ENCODE results near the gene ACBD5. TPM values are rescaled to one million over a fixed set of nuclear protein-coding genes. Genes with fewer than 3 reads are reported as not detected.
A peak's percentile ranks its signal among the peaks of the same experiment; 100 is the strongest.
"Not testable (repeated sequence)": the region's sequence is repeated elsewhere in the genome, so short reads cannot be mapped to it uniquely, and the experiment has no call there.

The ACBD5 gene
- total and polyA plus RNA-seq, 4 donors: 12.6 to 39.7 (median 17.1) TPM

- TF ChIP-seq HNF4A (conservative IDR thresholded peaks at IDR 0.05) (peak in 1 of 2 donors; percentile 67), RXRA (IDR thresholded peaks at IDR 0.05) (peak in 1 of 2 donors; percentile 70), HNF4G (IDR thresholded peaks at IDR 0.05) (peak; percentile 45), SP1 (IDR thresholded peaks at IDR 0.05) (peak; percentile 44), JUND (IDR thresholded peaks at IDR 0.05) (peak in 1 of 2 donors; percentile 32)
- H3K27me3 ChIP-seq (ENCODE audit: control insufficient read depth in 4 of 4, insufficient read depth in 4 of 4, low read length in 3 of 4); H3K4me3 ChIP-seq (ENCODE audit: low read depth in 1 of 3, low read length in 3 of 3); H3K9me3 ChIP-seq (ENCODE audit: control insufficient read depth in 4 of 4, low read length in 3 of 4); H3K27ac ChIP-seq (ENCODE audit: low read depth in 1 of 2, low read length in 2 of 2); DNase-seq (ENCODE audit: low spot score); H3K4me1 ChIP-seq (ENCODE audit: control insufficient read depth in 4 of 4, insufficient read depth in 4 of 4, low read length in 3 of 4); H3K36me3 ChIP-seq (ENCODE audit: control insufficient read depth in 4 of 4, insufficient read depth in 3 of 4, low read depth in 1 of 4, low read length in 3 of 4); H3K9ac ChIP-seq (ENCODE audit: low read depth in 1 of 2, low read length in 2 of 2): not testable (repeated sequence)
- 17% methylated on average over 3 of the region's 3 CpGs for WGBS
These were observed 25.4 kb upstream of the ACBD5 start for GRCh38 chr10:27266025-27266424.

GRCh38 chr10:27262788-27263187 lies 22.2 kb upstream of the ACBD5 start:
- H3K4me3 ChIP-seq (ENCODE audit: low read depth in 1 of 3, low read length in 3 of 3); H3K9ac ChIP-seq (ENCODE audit: low read depth in 1 of 2, low read length in 2 of 2); H3K27me3 ChIP-seq (ENCODE audit: control insufficient read depth in 4 of 4, insufficient read depth in 4 of 4, low read length in 3 of 4): not testable (repeated sequence)

GRCh38 chr10:27258838-27259812 lies 18.5 kb upstream of the ACBD5 start:
- Histone ChIP-seq H3K4me1 (ENCODE audit: control insufficient read depth in 4 of 4, insufficient read depth in 4 of 4, low read length in 3 of 4) (peaks cover 0 to 11% (median 7%) of the 10 kb centered on the region in 4 donors), H3K9me3 (ENCODE audit: control insufficient read depth in 4 of 4, low read length in 3 of 4) (no peaks in the 10 kb centered on the region), H3K4me3 (ENCODE audit: low read depth in 1 of 3, low read length in 3 of 3) (peak overlapping the region in 2 of 3 donors; percentile 24 to 54), H3K9ac (ENCODE audit: low read depth in 1 of 2, low read length in 2 of 2) (no peak overlapping the region), H3K27ac (ENCODE audit: low read depth in 1 of 2, low read length in 2 of 2) (no peak overlapping the region), H3K27me3 (ENCODE audit: control insufficient read depth in 4 of 4, insufficient read depth in 4 of 4, low read length in 3 of 4) (peaks cover 0 to 9% (median 3%) of the 10 kb centered on the region in 4 donors), H3K36me3 (ENCODE audit: control insufficient read depth in 4 of 4, insufficient read depth in 3 of 4, low read depth in 1 of 4, low read length in 3 of 4) (no peaks in the 10 kb centered on the region)
- WGBS: 8% methylated on average over 75 of the region's 75 CpGs
- TF ChIP-seq ZBTB33 (IDR thresholded peaks at IDR 0.05) (no peak), REST (IDR thresholded peaks at IDR 0.05) (no peak), NR2F2 (IDR thresholded peaks at IDR 0.05) (no peak), RAD21 (IDR thresholded peaks at IDR 0.05) (no peak), FOXA2 (IDR thresholded peaks at IDR 0.05) (no peak), MAX (IDR thresholded peaks at IDR 0.05) (no peak), YY1 (IDR thresholded peaks at IDR 0.05) (no peak), HNF4G (IDR thresholded peaks at IDR 0.05) (no peak), ATF3 (IDR thresholded peaks at IDR 0.05) (no peak), FOXA1 (IDR thresholded peaks at IDR 0.05) (no peak), HNF4A (conservative IDR thresholded peaks at IDR 0.05) (no peak), EGR1 (IDR thresholded peaks at IDR 0.05; ENCODE audit: low read depth in 2 of 2) (no peak)
- no peak for DNase-seq (ENCODE audit: low spot score)

More at GRCh38 chr10:27262788-27263187, 22.2 kb upstream of the ACBD5 start:
- H3K36me3 ChIP-seq (ENCODE audit: control insufficient read depth in 4 of 4, insufficient read depth in 3 of 4, low read depth in 1 of 4, low read length in 3 of 4); H3K9me3 ChIP-seq (ENCODE audit: control insufficient read depth in 4 of 4, low read length in 3 of 4); DNase-seq (ENCODE audit: low spot score); H3K27ac ChIP-seq (ENCODE audit: low read depth in 1 of 2, low read length in 2 of 2): not testable (repeated sequence)
- peaks cover 0 to 15% (median 7%) of the 10 kb centered on the region in 4 donors for H3K4me1 ChIP-seq (ENCODE audit: control insufficient read depth in 4 of 4, insufficient read depth in 4 of 4, low read length in 3 of 4)
- 92% methylated on average over 7 of the region's 7 CpGs for WGBS

Data from liver (tissue), 9 donors.